Sigmoid colon (tissue), 7 donors: ENCODE data around the gene WNT3. TPM values are rescaled to one million over a fixed set of nuclear protein-coding genes. Genes with fewer than 3 reads are reported as not detected.

ENCODE experiments used
- DNase-seq: peaks from one replicate; pipeline ENCODE4 v3.0.0-alpha.2; 2019
- H3K27ac ChIP-seq, 4 donors: fragments of 200-600 bp; sonication (generic); one replicate each; pipeline ENCODE4 v1.5.1; 2016 to 2019; ENCODE audit warnings: mild to moderate bottlenecking in 1 of 4
- H3K27me3 ChIP-seq, 3 donors: fragments of 200-600 bp; sonication (generic); one replicate each; pipeline ENCODE4 v1.5.1; 2019; ENCODE audit warnings: mild to moderate bottlenecking in 1 of 3
- H3K36me3 ChIP-seq, 4 donors: fragments of 200-600 bp; sonication (generic); one replicate each; pipeline ENCODE4 v1.5.1; 2016 to 2019
- H3K4me1 ChIP-seq, 4 donors: fragments of 200-600 bp; sonication (generic); one replicate each; pipeline ENCODE4 v1.5.1; 2017 to 2019
- H3K4me3 ChIP-seq, 4 donors: fragments of 200-600 bp; sonication (generic); one replicate each; pipeline ENCODE4 v1.5.1; 2017 to 2019; ENCODE audit warnings: mild to moderate bottlenecking in 2 of 4, moderate library complexity in 1 of 4
- H3K9me3 ChIP-seq, 4 donors: fragments of 200-600 bp in 3 of 4; sonication (generic) in 3 of 4; one replicate each; pipeline versions ENCODE4 v1.5.1 to v1.6.1; 2013 to 2019
- CTCF ChIP-seq, 4 experiments: fragments of 450-650 bp in 3 of 4; fragments of 200-600 bp in 1 of 4; IDR thresholded peaks; one replicate each; pipeline ENCODE4 v1.5.1; 2016 to 2019; ENCODE audit warnings: antibody characterized with exemption in 4 of 4, mild to moderate bottlenecking in 3 of 4, moderate library complexity in 2 of 4
- EP300 ChIP-seq, 4 donors: sonication (generic); formaldehyde crosslinking; IDR thresholded peaks; one replicate each; pipeline ENCODE4 v1.6.1; 2017; ENCODE audit warnings: antibody characterized with exemption in 4 of 4
- POLR2A ChIP-seq, 2 donors: fragments of 450-650 bp; IDR thresholded peaks; one replicate each; pipeline ENCODE4 v1.6.1; 2016; ENCODE audit warnings: antibody characterized with exemption in 2 of 2, mild to moderate bottlenecking in 2 of 2, moderate library complexity in 2 of 2
- POLR2AphosphoS5 ChIP-seq, 4 donors: sonication (generic); formaldehyde crosslinking; IDR thresholded peaks; one replicate each; pipeline ENCODE4 v1.6.1; 2017; ENCODE audit warnings: antibody characterized with exemption in 4 of 4
- WGBS, 2 donors: extraction: QIAGEN DNeasy Blood & Tissue Kit; methylation state at CpG; one replicate each; pipeline ENCODE4 v1.1.7; 2013; 5-methylcytosine and 5-hydroxymethylcytosine counted together
- intact Hi-C: fragments of 100-400 bp; cut with DNase I; formaldehyde crosslinking; loops from one replicate; pipeline ENCODE4 v1.15.1; 2023
- polyA plus RNA-seq, 3 donors: library from polyadenylated mRNA; stranded (reverse); fragments of 200-250 nt; gene quantifications; one replicate each; pipeline ENCODE4 v1.2.3, GENCODE V29; 2013
- total RNA-seq, 4 donors: library from RNA; depleted of rRNA; stranded (reverse); fragments of >200 nt; gene quantifications; one replicate each; pipeline ENCODE4 v1.1.0, GENCODE V29; 2016
- donor health status: healthy with polysubstance abuse.
- donor health status: Bipolar disorder and iron deficiency.
- donor health status: healthy.

WNT3 gene
- total and polyA plus RNA-seq, 7 donors: under 0.01 to 0.71 (median 0.52) TPM; not detected in 1

GRCh38 chr17:46720408-46720807 is 98.1 kb downstream of the WNT3 start:
- intact Hi-C loops: no loop called here
- H3K36me3 ChIP-seq: peaks cover 0 to 17% (median 0%) of the 10 kb centered on the region in 4 donors
- TF ChIP-seq POLR2A (IDR thresholded peaks at IDR 0.05): no peak
- no peak for TF ChIP-seq CTCF (IDR thresholded peaks at IDR 0.05)
- TF ChIP-seq POLR2AphosphoS5 (IDR thresholded peaks at IDR 0.05): no peak
- TF ChIP-seq EP300 (IDR thresholded peaks at IDR 0.05): no peak
- no peaks in the 10 kb centered on the region for H3K27me3 ChIP-seq
- no peak for DNase-seq
- no peak overlapping the region for H3K4me3 ChIP-seq
- no peak overlapping the region for H3K27ac ChIP-seq
- no peaks in the 10 kb centered on the region for H3K4me1 ChIP-seq
- H3K9me3 ChIP-seq: no peaks in the 10 kb centered on the region
- WGBS, 2 donors: 74 to 78% methylated on average over 5 of the region's 5 CpGs

- Histone ChIP-seq H3K9me3 (no peaks in the 10 kb centered on the region), H3K4me3 (no peak overlapping the region), H3K27me3 (no peaks in the 10 kb centered on the region), H3K4me1 (no peaks in the 10 kb centered on the region), H3K27ac (no peak overlapping the region), H3K36me3 (peaks cover 0 to 18% (median 0%) of the 10 kb centered on the region in 4 donors)
- no peak for DNase-seq
- 85 to 88% methylated on average over 3 of the region's 3 CpGs for WGBS, 2 donors
- no peak for TF ChIP-seq POLR2A (IDR thresholded peaks at IDR 0.05)
- TF ChIP-seq CTCF (IDR thresholded peaks at IDR 0.05): no peak
- TF ChIP-seq EP300 (IDR thresholded peaks at IDR 0.05): no peak
- no peak for TF ChIP-seq POLR2AphosphoS5 (IDR thresholded peaks at IDR 0.05)
- intact Hi-C loops: no loop called here
These were observed 98.6 kb downstream of the WNT3 start for GRCh38 chr17:46719891-46720290.

GRCh38 chr17:46717999-46718398 is 100.5 kb downstream of the WNT3 start:
- H3K9me3 ChIP-seq: no peaks in the 10 kb centered on the region
- TF ChIP-seq EP300 (IDR thresholded peaks at IDR 0.05) (no peak), POLR2AphosphoS5 (IDR thresholded peaks at IDR 0.05) (no peak), CTCF (IDR thresholded peaks at IDR 0.05) (no peak)
- H3K4me1 ChIP-seq: no peaks in the 10 kb centered on the region
- intact Hi-C loops: no loop called here
- H3K4me3 ChIP-seq: no peak overlapping the region
- WGBS, 2 donors: 90 to 94% methylated on average over 4 of the region's 4 CpGs
- no peaks in the 10 kb centered on the region for H3K27me3 ChIP-seq
- H3K27ac ChIP-seq: no peak overlapping the region
- H3K36me3 ChIP-seq: peaks cover 0 to 36% (median 2%) of the 10 kb centered on the region in 4 donors
- DNase-seq: no peak

Other genes starting within 250 kb of the WNT3 start
- gene ARL17A, start 239.0 kb downstream of the WNT3 start, total RNA-seq: 10 to 100 TPM; 10.7 to 16.8 (median 11.4) TPM
- gene ARL17A, start 239.0 kb downstream of the WNT3 start, polyA plus RNA-seq: 1 to 10 TPM in 2 of 3 donors, under 1 TPM in 1; under 0.01 to 6.1 (median 1.6) TPM
- 10 to 100 TPM; 15.0 to 34.2 (median 28.3) TPM for gene NSF, start 228.0 kb downstream of the WNT3 start, total RNA-seq
- 10 to 100 TPM; 25.2 to 41.8 (median 30.0) TPM for gene NSF, start 228.0 kb downstream of the WNT3 start, polyA plus RNA-seq
- not detected for gene WNT9B, start 32.9 kb upstream of the WNT3 start, total RNA-seq
- gene WNT9B, start 32.9 kb upstream of the WNT3 start, polyA plus RNA-seq: under 1 TPM in 1 of 3 donors, not detected in 2; 0.03 TPM
- gene GOSR2, start 104.5 kb upstream of the WNT3 start, total RNA-seq: 10 to 100 TPM; 35.0 to 47.0 (median 41.5) TPM
- gene GOSR2, start 104.5 kb upstream of the WNT3 start, polyA plus RNA-seq: 10 to 100 TPM; 21.6 to 30.9 (median 29.8) TPM
- gene RPRML, start 160.6 kb upstream of the WNT3 start, total RNA-seq: 1 to 10 TPM in 1 of 4 donors, under 1 TPM in 1, not detected in 2; 0.71 to 1.4 TPM
- gene RPRML, start 160.6 kb upstream of the WNT3 start, polyA plus RNA-seq: under 1 TPM in 1 of 3 donors, not detected in 2; 0.32 TPM